ENCODE data around the gene MOB2. TPM values are rescaled to one million over a fixed set of nuclear protein-coding genes. Genes with fewer than 3 reads are reported as not detected.

The MOB2 gene
- total RNA-seq, 1 donor from 2014 or later = 55.2 TPM

DNA sequence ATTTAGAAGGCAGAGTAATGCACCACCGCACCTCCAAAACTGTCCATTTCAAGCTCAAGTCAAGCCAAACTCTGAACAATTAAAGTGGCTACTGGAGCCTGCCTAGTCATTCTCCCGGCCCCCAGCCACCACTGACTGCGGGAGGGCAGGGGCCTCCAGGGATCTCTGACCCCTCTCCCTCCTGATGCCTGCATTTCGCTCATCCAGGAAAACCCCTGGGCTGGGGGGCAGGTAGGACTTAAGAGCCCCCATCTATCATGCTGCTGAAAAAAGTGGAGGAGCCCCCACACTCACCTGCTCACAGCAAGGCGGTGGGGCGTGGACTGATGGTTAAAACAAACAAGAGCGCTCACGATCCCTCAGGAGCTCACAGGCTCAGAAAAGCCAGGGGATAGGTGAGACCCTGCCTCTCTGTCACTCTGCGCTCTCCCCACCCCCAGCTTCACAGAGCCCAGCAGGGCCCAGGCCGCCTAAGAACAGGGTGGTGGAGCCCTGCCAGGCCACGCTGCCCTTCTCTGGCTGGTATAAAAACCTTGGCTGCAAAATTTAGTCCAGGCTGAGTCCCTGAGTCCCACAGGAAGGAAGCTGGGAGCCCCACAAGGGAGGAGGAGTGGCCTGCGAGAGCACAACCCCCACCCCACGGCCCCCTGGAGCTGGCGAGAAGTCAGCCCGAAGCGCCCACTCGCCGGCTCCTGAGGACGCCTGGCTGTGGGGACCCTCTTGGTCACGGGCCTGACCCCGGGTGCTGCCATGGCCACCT, 21.0 kb upstream of the MOB2 start:
- peak; percentile 11 for ATAC-seq
- intact Hi-C loops (cut with DNase I) = no loop called here
- no peak for DNase-seq (ENCODE audit: low spot score)

DNA sequence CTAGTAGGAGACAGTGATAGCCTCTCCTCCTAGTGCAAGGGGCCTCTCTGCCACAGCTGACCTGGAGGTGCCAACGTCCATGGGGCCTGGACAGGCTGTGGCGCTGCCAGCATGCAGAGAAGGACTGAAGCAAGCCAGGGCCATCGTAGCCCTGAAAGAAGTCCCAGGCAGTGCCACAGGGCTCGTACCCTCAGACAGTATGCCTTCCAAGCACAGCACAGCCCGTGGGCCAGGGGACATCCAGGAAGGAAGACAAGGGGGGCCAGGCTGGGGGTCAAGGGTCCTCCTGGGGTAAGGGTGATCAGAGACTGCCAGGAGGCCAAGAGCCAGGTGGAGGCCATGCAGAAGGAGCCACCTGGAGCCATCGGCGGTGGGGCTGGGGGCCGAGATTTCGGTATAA, 20.4 kb upstream of the MOB2 start:
- ATAC-seq = no peak
- DNase-seq (ENCODE audit: low spot score) = no peak
- intact Hi-C loops (cut with DNase I) = no loop called here

DNA sequence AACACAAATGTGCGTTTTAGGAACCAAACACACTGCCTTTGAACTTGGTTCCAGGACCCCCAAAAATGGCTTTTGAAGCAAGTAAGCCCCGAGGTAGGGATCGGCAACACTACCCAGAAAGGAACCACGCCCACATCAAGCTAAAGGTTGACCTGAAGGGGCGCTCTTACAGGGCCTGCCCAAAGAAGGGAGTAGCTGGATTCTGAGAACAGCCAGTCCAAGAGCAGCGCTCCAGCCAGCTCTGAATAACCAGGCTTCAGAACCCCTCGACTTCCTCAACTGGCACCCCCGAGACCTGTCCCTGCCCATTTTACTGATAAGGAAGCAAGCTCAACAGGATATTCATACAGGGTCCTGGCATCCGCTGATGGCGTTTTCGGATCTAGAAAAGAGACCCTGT, 18.9 kb upstream of the MOB2 start:
- DNase-seq (ENCODE audit: low spot score) = no peak
- intact Hi-C loops (cut with DNase I) = no loop called here
- ATAC-seq = no peak

DNA sequence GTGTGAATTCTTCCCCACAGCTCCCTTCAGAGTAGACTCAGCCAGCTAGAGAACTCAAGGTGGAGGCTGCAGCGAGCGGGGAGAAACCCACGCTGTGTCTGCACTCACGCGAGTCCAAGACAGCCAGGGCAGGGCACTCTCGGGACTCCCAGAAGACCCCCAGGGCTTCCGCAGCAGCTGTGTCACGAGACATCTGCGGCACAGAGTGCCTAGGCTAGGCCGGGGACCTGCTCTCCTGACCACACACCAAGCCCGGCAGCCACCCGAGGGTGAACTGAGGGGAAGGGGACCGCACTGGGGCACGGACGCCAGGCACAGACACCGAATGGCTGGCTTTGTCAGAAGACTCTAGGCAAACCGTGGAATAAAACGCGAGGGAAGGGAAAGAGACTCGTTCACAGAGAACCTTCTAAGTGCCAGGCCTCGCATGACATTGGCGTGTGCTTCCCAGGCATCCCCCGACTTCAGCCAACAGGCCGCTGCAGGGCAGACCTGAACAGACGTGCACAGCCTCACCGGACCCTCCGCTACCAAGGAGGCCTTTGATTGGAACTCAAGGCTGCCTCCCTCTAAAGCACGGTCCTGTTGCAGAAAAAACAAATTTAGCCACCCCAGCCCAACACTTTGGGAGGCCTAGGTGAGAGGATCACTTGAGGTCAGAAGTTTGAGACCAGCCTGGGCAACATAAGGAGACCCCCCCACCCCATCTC, 18.2 kb upstream of the MOB2 start:
- ATAC-seq (no peak), DNase-seq (ENCODE audit: low spot score) (no peak)
- intact Hi-C loops (cut with DNase I) = no loop called here

DNA sequence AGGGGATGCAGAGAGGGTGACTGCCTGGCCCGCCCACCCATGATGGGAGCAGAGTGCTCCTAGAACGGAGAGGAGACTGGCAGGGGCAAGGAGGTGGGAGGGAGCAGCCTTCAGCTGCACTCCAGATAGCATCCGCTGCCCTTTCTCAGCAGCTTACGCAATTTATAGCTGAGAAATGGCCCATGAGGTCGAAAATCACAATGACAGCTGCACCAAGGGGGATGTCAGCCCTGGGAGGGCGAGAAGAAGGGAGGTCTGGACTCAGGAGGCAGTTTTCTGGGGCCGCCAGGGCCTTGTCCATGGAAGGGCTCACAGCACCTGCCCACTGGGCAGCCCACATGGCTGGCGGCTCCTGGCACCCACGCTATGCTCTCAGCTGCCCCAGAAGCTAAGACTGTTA, 17.6 kb upstream of the MOB2 start:
- DNase-seq (ENCODE audit: low spot score) (no peak), ATAC-seq (no peak)
- intact Hi-C loops (cut with DNase I) = no loop called here

DNA sequence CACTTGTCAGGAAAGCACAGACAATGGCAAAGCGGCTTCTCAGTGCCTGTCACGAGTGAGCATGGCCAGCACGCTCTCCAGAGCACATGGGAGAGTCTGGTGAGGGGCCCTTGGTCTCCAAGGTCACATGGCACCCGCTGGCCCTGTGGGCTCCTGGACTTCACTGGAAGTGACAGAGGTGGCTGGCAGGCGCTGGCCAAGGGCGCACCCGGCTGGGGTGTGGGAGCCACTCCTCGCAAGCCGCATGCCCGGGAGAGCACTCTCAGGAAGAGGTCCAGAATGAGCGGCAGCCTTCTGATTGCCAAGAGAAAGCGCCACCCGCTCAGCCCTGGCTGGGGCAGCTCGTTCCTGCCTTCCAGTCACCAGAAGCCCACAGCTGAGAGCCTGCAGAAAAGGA, 17.1 kb upstream of the MOB2 start:
- peak; percentile 57 for ATAC-seq
- no peak for DNase-seq (ENCODE audit: low spot score)
- intact Hi-C loops (cut with DNase I) = no loop called here

DNA sequence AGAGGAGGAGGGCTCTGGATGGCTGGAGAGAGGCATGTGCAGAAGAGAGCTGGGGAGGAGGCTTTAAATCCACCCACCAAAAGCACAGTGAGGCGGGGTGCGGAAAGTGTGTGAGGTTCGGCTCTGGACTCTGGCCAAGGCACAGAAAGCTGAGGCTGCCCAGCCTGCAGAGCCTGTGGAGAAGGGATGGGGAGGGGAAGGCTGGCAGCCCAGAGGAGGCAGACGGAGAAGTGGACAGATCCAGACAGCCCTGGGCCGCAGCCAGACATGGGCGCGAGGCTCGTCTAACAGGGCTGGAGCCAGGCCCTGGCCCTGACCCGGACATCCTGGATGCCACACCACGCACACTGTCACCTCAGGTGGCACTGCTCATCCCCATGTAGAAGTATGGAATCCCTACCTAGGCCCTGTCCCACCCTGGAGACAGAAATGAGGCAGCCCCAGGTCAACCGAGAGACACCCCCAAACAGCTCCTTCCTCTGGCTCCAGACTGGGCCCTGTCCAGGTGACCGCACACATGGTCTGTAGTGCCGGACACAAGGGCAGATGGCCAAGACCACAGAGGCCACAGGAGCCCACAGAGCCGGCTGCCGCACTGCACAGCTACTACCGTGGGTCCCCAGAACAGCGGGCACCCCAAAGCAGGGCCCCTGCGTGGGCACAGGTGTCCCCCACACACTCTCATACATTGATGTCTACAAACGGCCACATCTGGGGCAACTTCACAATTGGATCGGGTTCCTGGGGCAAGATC, 16.6 kb upstream of the MOB2 start:
- intact Hi-C loops (cut with DNase I) = no loop called here
- peak; percentile 59 for ATAC-seq
- no peak for DNase-seq (ENCODE audit: low spot score)

DNA sequence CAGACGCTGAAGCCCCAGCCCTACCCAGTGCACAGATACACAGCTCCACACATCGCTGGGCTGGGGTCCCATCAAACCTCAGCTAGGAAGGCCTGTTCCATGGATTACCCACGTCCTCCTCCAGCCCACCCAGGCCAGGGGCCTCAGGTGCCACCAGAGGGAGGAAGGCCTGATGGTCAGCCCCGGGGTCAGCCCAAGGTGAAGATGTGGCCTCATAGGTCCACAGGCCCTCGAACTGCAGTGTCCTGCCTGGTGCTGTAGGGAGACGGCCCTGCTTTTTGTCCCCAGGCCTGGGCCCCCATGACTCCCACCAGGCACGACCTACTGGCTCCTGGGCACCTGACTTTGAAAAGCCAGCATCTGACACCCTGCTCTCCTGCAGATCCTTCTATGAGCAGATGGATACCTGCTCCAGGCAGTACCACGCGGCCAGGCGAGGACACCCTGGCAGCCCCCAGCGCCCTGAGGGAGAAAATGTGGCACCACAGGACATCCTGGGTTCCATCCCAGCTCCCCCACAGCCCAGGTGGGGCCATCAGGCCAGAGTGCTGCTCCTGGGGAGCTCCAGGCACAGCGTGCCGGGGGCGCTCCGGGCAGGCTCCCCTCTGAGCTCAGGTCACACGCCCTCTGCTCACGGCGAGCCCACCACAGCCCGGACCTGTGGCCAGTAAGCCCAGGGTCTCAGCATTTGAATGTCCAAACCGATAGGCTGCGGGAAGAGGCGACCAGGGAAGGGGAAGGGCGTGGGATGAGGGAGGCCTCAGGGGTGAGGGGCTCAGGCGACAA, 15.8 kb upstream of the MOB2 start:
- intact Hi-C loops (cut with DNase I) = no loop called here
- DNase-seq (ENCODE audit: low spot score) (no peak), ATAC-seq (no peak)

DNA sequence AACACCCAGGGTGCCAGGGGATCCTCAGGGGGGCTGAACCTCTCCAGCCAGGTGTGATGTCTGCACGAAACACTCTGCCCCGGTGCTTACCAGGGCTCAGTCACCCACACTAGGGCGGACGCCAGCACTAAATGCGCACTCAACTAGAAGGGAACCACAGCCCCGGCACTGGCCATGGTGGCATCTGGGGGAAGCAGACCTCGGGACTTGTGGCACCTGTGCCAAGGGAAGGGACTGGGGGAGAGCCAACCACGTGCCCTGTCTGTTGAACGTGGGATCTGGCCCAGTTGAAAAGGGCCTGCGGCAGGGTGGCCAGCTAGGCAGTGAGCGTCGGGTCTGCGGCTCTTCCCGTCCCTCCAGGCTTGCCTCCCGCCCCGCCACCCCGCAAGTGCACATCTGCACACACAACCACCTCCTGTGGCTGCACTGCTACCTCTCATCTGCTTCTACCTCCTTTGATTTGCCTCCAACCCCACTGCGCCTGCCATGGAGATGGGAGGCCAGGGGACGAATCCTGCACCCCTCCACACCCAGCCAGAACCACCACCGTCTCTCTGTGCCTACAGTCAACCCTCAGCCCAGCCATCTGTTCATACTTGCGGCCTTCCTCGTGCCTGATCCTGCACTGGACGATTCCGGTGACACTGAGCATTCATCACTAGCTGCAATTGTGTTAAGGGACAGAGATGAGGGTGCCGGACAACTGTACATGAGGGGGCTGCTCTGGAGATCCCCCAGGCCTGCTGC, 15.0 kb upstream of the MOB2 start:
- no peak for ATAC-seq
- intact Hi-C loops (cut with DNase I) = no loop called here
- no peak for DNase-seq (ENCODE audit: low spot score)

DNA sequence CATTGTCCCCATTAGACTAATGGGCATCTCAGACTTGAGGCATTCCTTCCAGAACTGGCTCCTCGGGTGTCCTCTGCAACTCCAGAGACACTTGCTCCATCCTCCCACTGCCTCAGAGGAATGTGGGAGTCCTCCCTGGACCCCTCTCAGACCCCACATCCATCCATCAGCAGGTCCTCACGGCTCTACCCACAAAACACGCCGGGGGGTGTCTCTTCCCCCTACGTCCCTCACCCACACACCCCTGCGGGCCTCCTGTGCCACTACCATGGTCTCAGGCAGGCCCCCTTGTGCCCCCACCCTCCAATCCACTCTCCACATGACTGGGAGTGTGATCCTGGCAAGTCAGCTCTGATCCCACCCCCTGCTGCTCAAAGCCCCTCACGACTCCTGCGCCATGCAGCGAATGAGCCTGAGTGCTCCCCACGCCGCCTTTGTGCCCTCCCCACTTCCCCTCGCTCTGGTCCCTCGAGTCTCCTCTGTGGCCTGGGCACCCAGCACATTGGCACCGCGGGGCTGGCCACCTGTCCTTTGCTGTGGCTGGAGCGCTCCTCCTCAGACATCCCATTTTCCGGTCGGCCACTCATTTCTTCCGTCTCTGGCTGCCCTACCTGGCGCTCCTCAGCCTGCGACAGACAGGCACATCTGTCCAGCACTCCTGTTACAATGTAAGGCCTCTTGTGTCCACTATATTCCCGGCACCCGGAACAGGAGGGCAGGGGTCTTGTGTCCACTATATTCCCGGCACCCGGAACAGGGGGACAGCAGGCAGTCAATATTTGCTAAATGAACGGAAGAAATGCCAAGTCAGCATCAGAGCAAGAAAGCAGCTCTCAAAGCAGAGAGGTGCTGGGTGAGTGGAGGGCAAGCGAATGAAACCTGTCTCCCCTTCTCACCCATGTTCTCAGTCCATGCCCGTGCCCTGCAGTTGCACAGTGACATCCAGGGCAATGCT, 14.2 kb upstream of the MOB2 start:
- DNase-seq (ENCODE audit: low spot score) (no peak), ATAC-seq (no peak)
- intact Hi-C loops (cut with DNase I) = no loop called here

DNA sequence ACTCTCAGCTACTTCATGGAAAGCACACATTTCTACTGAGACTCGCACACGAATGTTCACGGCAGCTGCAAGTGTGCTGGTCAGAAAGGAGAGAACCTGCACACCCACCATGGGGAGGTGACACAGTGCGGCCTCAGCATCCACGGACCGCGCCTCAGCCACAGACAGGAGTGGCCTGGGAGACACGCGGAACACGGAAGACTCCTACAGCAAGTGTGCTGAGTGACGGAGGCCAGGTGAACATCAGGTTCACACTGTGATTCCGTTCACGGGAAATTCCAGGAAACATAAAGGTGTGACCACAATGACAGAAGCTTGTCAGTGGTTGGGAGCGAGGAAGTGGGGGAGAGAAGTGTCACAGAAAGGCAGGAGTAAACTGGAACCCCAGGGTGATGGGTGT, 13.3 kb upstream of the MOB2 start:
- intact Hi-C loops (cut with DNase I) = no loop called here
- DNase-seq (ENCODE audit: low spot score) (no peak), ATAC-seq (no peak)

DNA sequence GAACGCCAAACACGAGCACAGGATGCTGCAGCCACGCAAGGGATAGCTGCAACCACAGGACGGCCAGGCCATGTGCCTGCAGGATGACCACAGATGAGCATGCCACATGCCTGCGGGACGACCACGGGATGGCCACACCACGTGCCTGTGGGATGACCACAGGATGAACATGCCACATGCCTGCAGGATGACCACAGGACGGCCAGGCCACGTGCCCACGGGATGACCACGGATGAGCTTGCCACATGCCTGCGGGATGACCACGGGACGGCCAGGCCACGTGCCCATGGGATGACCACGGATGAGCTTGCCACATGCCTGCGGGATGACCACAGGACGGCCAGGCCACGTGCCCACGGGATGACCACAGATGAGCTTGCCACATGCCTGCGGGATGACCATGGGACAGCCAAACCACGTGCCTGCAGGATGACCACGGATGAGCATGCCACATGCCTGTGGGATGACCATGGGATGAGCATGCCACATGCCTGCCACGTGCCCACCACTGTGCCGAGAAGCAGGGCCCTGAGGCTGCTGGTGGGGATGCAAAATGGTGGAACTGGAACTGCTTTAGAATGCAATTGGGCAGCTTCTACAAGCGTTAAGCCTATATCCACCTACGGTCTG, 12.8 kb upstream of the MOB2 start:
- no peak for ATAC-seq
- no peak for DNase-seq (ENCODE audit: low spot score)
- intact Hi-C loops (cut with DNase I) = no loop called here

DNA sequence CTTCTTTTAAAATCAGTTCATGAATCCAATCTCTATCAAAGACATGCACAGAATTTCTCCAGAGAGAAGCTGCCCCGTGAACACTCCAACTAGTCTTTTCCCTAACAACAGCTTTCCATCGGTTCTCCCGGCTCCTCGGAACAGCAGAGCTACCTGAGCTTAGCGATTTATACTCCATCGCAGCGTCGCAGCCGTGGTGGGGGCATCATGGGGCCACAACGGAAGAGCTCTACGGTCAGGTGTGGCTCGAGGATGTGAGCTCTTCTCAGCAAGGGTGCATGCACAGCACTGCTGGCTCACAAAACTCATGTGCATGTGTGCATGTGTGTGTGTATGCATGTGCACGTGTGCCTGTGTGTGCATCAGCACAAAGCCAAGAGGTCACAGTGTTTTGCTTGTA, 11.7 kb upstream of the MOB2 start:
- no peak for DNase-seq (ENCODE audit: low spot score)
- no peak for ATAC-seq
- intact Hi-C loops (cut with DNase I) = no loop called here

DNA sequence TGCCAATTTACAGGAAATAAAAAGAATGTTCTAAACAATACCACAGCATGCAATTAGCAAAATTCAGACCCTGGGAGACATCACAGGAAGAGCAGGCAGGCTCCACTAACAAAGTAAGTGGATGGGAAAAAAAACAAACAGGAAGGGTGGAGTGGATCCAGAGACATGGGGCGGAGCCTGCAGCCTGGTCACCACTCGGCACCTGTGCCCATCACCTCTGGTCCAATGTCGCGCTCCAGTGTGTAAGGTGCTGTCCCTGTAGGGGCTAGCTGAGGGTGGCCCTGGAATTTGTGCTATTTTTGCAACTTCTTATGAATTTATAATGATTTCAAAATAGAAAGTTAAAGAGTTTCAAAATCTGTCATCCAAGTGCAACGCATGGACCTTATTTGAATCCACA, 11.0 kb upstream of the MOB2 start:
- intact Hi-C loops (cut with DNase I) = no loop called here
- ATAC-seq (no peak), DNase-seq (ENCODE audit: low spot score) (no peak)

DNA sequence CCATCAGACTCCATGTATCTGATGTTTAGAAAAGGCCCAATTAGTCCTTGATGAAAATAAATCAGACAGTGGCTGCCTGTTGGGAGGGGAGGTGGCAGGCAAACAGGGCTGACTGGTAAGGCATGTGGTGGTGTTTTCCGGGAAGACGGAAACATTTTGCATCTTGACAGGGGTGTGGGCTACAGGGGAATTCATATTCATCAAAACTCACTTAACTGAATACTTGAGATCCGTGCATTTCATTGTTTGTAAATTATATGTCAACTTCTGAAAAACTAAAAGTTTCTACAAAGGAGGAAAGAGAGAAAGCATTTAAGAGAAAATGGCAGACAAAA, 10.1 kb upstream of the MOB2 start:
- intact Hi-C loops (cut with DNase I) = no loop called here
- DNase-seq (ENCODE audit: low spot score) (no peak), ATAC-seq (no peak)

DNA sequence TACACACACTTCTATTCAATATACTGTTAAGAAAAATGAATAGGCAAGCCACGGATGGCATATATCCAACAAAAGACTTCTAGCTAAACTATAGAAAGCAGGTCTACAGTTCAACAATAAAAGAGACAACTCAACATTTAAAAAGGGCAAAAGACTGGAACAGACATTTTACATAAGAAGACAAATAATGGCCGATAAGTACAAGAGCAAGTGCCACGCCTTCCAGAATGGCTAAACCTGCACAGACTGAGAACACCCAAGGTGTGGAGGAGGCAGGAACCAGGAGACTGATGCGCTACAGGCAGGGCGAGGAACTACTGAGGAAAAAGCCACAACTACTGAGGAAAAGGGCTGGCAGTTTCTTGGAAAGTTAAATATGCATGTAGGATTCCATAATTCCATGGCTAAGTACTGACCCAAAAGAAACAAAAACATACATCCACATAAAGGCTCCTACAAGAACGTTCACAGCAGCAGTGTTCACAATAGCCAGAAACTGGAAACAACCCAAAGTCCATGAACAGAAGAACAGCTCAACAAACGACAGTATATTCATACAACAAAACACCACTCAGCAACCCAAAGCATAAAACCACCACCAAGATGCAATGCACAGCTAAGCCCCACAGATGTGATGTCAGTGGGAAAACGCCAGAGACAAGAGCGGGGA, 9.6 kb upstream of the MOB2 start:
- DNase-seq (ENCODE audit: low spot score) (no peak), ATAC-seq (no peak)
- intact Hi-C loops (cut with DNase I) = no loop called here

DNA sequence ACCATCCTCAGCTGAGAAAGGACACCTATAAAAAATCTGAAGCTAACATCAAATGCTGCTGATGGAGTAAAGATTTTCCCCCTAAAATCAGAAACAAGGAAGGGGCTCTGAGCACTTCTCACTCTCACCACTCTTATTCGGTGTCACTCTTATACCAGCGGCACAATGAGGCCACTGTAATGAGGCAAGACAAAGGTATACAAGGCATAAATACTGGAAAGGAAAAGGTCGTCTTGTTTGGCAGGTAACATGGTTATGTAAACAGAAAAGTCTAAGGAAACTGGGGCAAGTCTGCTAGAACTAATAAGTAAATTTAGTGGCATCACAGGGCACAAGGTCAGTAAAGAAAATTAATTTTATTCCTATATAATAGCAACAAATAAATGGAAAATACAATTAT, 8.1 kb upstream of the MOB2 start:
- intact Hi-C loops (cut with DNase I) = no loop called here
- no peak for DNase-seq (ENCODE audit: low spot score)
- ATAC-seq = no peak

Data from sciatic nerve (tissue), 2 donors.